ENCODE data around the gene ASPSCR1. TPM values are rescaled to one million over a fixed set of nuclear protein-coding genes. Genes with fewer than 3 reads are reported as not detected.
"Not testable (repeated sequence)": the region's sequence is repeated elsewhere in the genome, so short reads cannot be mapped to it uniquely, and the experiment has no call there.

The ASPSCR1 gene
- total RNA-seq, 4 donors from 2014 or later = 24.0 to 44.7 (median 32.0) TPM

- peaks cover 9 to 22% of the 10 kb centered on the region in 2 donors for H3K4me1 ChIP-seq
- intact Hi-C loops (cut with DNase I; ENCODE audit: low total_unique reads) (loop anchor here (1.0 to 5.0 kb wide), 3 partner anchors 15 to 199 kb away; partner anchors contain the start of genes FASN and LRRC45), in situ Hi-C loops (cut with MboI; ENCODE audit: low sequenced_read_pairs in 4 of 4) (loop anchor here (10.0 to 25.0 kb wide), 2 partner anchors 99 to 117 kb away; no protein-coding TSS in a partner anchor)
- H3K4me3 ChIP-seq = peak overlapping the region; percentile 63 to 89 (median 78)
- ATAC-seq (no peak), DNase-seq (no peak)
- no peak for TF ChIP-seq CTCF (IDR thresholded peaks at IDR 0.05 in 4 of 5, conservative IDR thresholded peaks at IDR 0.05 in 1 of 5)
- no peak for TF ChIP-seq POLR2A (IDR thresholded peaks at IDR 0.05)
- H3K9me3 ChIP-seq = no peaks in the 10 kb centered on the region
- peak overlapping the region; percentile 85 to 99 (median 95) for H3K27ac ChIP-seq
- H3K36me3 ChIP-seq = peaks cover 3 to 16% of the 10 kb centered on the region in 2 donors
- H3K27me3 ChIP-seq = peaks cover 0 to 2% (median 0%) of the 10 kb centered on the region in 3 donors
Observed at GRCh38 chr17:82037889-82038195, 60.4 kb downstream of the ASPSCR1 start.

GRCh38 chr17:82038796-82039409 is 61.5 kb downstream of the ASPSCR1 start:
- not testable (repeated sequence) for H3K27ac ChIP-seq, H3K4me3 ChIP-seq, H3K9me3 ChIP-seq, ATAC-seq, DNase-seq, H3K27me3 ChIP-seq
- intact Hi-C loops (cut with DNase I; ENCODE audit: low total_unique reads) = loop anchor here (5.0 kb wide), 1 partner anchor 198 kb away; no protein-coding TSS in a partner anchor
- in situ Hi-C loops (cut with MboI; ENCODE audit: low sequenced_read_pairs in 4 of 4) = loop anchor here (10.0 to 25.0 kb wide), 2 partner anchors 98 to 116 kb away; no protein-coding TSS in a partner anchor
- peaks cover 9 to 22% of the 10 kb centered on the region in 2 donors for H3K4me1 ChIP-seq
- peaks cover 3 to 16% of the 10 kb centered on the region in 2 donors for H3K36me3 ChIP-seq

- Histone ChIP-seq H3K4me1 (peaks cover 9 to 22% of the 10 kb centered on the region in 2 donors), H3K9me3 (no peaks in the 10 kb centered on the region), H3K27ac (no peak overlapping the region), H3K4me3 (no peak overlapping the region), H3K27me3 (no peaks in the 10 kb centered on the region), H3K36me3 (peaks cover 3 to 16% of the 10 kb centered on the region in 2 donors)
- in situ Hi-C loops (cut with MboI; ENCODE audit: low sequenced_read_pairs in 4 of 4) = loop anchor here (10.0 to 25.0 kb wide), 2 partner anchors 98 to 115 kb away; no protein-coding TSS in a partner anchor
- TF ChIP-seq POLR2A (IDR thresholded peaks at IDR 0.05) (no peak), CTCF (IDR thresholded peaks at IDR 0.05 in 4 of 5, conservative IDR thresholded peaks at IDR 0.05 in 1 of 5) (no peak)
- no peak for DNase-seq
- intact Hi-C loops (cut with DNase I; ENCODE audit: low total_unique reads) = loop anchor here (5.0 kb wide), 1 partner anchor 198 kb away; no protein-coding TSS in a partner anchor
- no peak for ATAC-seq
Observed at GRCh38 chr17:82039695-82040299, 62.4 kb downstream of the ASPSCR1 start.

GRCh38 chr17:82041144-82041814 is 63.9 kb downstream of the ASPSCR1 start:
- in situ Hi-C loops (cut with MboI; ENCODE audit: low sequenced_read_pairs in 4 of 4) = loop anchor here in 1 of 4 donors (25.0 kb wide), 1 partner anchor 96 kb away; no protein-coding TSS in a partner anchor
- Histone ChIP-seq H3K4me1 (peaks cover 6 to 12% of the 10 kb centered on the region in 2 donors), H3K36me3 (peaks cover 0 to 2% of the 10 kb centered on the region in 2 donors), H3K27ac (no peak overlapping the region), H3K27me3 (no peaks in the 10 kb centered on the region), H3K9me3 (no peaks in the 10 kb centered on the region), H3K4me3 (no peak overlapping the region)
- TF ChIP-seq CTCF (IDR thresholded peaks at IDR 0.05 in 4 of 5, conservative IDR thresholded peaks at IDR 0.05 in 1 of 5) = no peak
- TF ChIP-seq POLR2A (IDR thresholded peaks at IDR 0.05) = no peak
- ATAC-seq (no peak), DNase-seq (no peak)
- intact Hi-C loops (cut with DNase I; ENCODE audit: low total_unique reads) = no loop called here

GRCh38 chr17:82042649-82043048 is 65.2 kb downstream of the ASPSCR1 start:
- intact Hi-C loops (cut with DNase I; ENCODE audit: low total_unique reads) = no loop called here
- ATAC-seq = no peak

More at GRCh38 chr17:82042649-82043048, 65.2 kb downstream of the ASPSCR1 start:
- H3K4me1 ChIP-seq = peaks cover 0 to 6% of the 10 kb centered on the region in 2 donors
- no peaks in the 10 kb centered on the region for H3K27me3 ChIP-seq
- H3K27ac ChIP-seq = no peak overlapping the region
- TF ChIP-seq POLR2A (IDR thresholded peaks at IDR 0.05) (no peak), CTCF (IDR thresholded peaks at IDR 0.05 in 4 of 5, conservative IDR thresholded peaks at IDR 0.05 in 1 of 5) (no peak)
- no peak for DNase-seq
- in situ Hi-C loops (cut with MboI; ENCODE audit: low sequenced_read_pairs in 4 of 4) = loop anchor here in 1 of 4 donors (25.0 kb wide), 1 partner anchor 95 kb away; no protein-coding TSS in a partner anchor
- no peak overlapping the region for H3K4me3 ChIP-seq
- peaks cover 0 to 11% of the 10 kb centered on the region in 2 donors for H3K36me3 ChIP-seq
- no peaks in the 10 kb centered on the region for H3K9me3 ChIP-seq
